Measurements from ENCODE around the gene EMX1. TPM values are rescaled to one million over a fixed set of nuclear protein-coding genes. Genes with fewer than 3 reads are reported as not detected.
"Not testable (repeated sequence)": the region's sequence is repeated elsewhere in the genome, so short reads cannot be mapped to it uniquely, and the experiment has no call there.

EMX1 gene
- total RNA-seq, 2 donors from 2014 or later = not detected

- intact Hi-C loops (cut with DNase I) = loop anchor here in 1 of 2 donors (5.0 to 10.0 kb wide), 2 partner anchors 74 to 257 kb away; no protein-coding TSS in a partner anchor
- DNase-seq (ENCODE audit: low spot score) = no peak
Measured at GRCh38 chr2:72897785-72898584, 19.3 kb upstream of the EMX1 start.

GRCh38 chr2:72898585-72898906, 18.8 kb upstream of the EMX1 start:
- intact Hi-C loops (cut with DNase I) = loop anchor here in 1 of 2 donors (5.0 to 10.0 kb wide), 2 partner anchors 74 to 256 kb away; no protein-coding TSS in a partner anchor
- DNase-seq (ENCODE audit: low spot score) = no peak

DNA sequence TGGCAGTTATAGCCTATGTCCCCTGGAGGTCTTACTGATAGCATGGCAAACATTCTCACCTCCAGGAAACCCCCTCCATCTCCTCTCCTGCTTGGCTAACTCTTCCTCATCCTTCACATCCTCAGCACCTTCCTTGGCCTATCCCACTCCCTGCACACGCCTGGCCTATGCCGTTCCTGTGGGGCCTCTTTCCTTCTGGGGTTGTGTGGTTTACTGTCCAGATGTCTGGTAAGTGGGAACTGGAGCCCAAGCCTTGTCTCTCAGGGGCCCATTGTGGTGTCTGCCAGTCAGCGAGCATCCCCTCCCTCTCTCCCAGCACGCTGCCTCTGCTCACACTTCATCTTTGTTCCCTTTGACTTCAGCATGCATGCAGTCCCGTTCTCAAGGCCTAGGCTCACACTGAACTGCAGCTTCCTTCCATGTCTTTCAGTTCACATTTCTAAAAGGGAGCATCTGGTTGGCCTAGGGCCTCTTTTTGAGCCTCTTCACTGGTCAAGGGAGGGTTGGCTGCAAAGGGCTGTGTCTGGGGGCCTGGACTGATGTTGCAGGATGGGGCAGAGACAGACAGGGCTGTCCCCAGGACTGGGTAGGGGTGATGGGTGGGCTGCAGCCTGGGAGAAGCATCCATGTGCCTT, 17.0 kb upstream of the EMX1 start:
- intact Hi-C loops (cut with DNase I) = no loop called here
- DNase-seq (ENCODE audit: low spot score) = no peak

GRCh38 chr2:72901426-72901825, 15.9 kb upstream of the EMX1 start:
- intact Hi-C loops (cut with DNase I) = no loop called here
- DNase-seq (ENCODE audit: low spot score) = no peak

GRCh38 chr2:72907369-72907768, 9.9 kb upstream of the EMX1 start:
- intact Hi-C loops (cut with DNase I); DNase-seq (ENCODE audit: low spot score): not testable (repeated sequence)

GRCh38 chr2:72908741-72909140, 8.6 kb upstream of the EMX1 start:
- intact Hi-C loops (cut with DNase I) = no loop called here
- no peak for DNase-seq (ENCODE audit: low spot score)

GRCh38 chr2:72911256-72911655, 6.1 kb upstream of the EMX1 start:
- DNase-seq (ENCODE audit: low spot score) = no peak
- intact Hi-C loops (cut with DNase I) = no loop called here

DNA sequence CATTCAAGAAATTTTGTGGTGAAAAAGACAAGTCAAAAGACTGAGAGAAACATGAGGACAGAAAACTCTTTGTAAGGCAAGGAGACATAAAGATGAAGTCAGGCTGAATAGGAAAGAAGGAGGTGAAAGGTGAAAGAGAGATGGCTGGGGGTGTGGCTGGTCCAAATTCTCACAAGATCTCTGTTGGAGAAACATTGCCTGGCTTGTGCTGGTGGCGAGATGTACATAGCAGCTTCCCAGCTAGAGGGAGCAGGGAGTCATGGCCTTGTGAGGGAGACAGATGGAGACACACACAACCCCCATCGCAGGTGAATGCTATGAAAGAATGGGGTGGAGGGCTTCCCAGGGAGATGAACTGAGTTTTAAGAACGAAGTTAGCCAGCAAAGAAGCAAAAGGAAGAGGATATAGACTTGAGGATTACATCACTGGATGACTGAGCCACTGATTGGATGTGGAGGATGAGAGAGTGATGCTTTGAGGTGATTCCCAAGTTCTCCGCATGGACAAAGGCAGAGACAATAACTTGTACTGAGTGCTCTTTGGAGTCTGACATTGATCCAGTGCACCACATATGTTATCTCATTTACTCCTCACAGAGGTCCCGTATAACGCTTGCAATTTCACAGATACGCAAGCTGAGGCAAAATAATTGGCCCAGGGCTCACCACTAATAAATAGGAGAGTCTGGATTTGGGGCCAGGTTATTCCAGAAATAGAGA, 3.7 kb upstream of the EMX1 start:
- DNase-seq (ENCODE audit: low spot score) = no peak
- intact Hi-C loops (cut with DNase I) = no loop called here

- intact Hi-C loops (cut with DNase I) = no loop called here
- DNase-seq (ENCODE audit: low spot score) = no peak
Measured at GRCh38 chr2:72914206-72914559, 3.1 kb upstream of the EMX1 start.

DNA sequence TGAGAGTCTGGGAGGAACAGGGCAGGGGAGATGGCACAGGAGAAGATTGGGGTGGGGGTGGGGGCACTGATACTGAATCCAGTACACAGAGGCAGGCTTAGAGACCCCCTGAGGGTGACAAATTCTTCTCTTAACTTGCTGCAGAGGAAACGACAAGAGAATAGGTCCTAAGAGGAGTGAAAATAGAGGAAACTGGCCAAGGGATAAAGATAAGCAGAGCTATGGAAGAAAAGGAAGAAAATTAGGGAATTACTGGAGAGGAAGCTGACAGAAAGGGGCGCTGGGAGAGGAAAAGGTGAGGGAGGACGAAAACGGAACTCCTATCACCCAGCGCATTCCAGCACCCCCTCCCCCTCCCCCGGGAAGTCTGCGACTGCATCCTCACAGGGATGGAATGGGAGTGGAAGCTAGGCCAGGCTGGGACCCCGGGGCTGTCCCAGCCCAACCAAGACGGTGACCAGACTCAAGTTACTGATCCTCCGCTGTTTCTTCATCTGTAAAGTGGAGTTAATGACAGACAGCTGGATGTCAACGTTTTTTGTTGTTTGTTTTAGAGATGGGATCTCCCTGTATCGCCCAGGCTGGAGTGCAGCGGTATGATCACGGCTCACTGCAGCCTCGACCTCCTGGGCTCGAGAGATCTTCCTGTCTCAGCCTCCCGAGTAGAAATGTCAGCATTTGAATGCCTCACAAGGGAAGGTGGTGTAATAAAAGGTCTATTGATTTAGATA, 2.6 kb upstream of the EMX1 start:
- no peak for DNase-seq (ENCODE audit: low spot score)

DNA sequence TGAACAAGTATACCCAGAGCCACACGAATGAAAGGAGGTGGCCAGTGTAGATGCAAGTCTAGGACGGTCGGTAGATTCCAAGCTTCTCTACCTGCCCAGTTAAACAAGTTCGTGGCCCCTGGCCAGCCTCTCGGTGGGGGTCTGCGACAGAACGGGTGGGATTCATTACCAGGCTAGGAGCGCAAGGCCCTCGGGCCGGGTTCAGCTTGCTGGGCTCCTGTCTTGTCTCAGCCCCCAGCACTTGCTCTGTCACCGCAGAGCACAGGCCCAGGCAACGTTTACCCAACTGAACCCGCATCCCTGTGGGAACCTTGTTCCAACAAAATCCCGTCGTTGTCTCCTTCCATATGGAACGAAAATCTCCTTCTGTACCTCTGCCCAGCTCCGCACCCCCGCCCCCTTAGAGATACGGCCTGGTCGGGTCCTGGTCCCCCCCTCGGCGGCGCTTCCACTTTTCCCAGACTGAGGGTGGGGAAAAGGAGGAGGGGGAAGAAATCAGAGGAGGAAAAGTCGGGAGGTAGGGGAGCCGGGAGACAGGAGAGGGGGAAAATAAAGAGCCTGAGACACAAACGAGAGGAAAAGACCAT, 1.9 kb upstream of the EMX1 start:
- no peak for DNase-seq (ENCODE audit: low spot score)
- intact Hi-C loops (cut with DNase I) = no loop called here

More for the DNA sequence above, 2.6 kb upstream of the EMX1 start:
- intact Hi-C loops (cut with DNase I) = no loop called here

GRCh38 chr2:72915907-72916742, 1.2 kb upstream of the EMX1 start:
- no peak for DNase-seq (ENCODE audit: low spot score)
- intact Hi-C loops (cut with DNase I) = no loop called here

GRCh38 chr2:72916743-72917137, 579 bp upstream of the EMX1 start:
- intact Hi-C loops (cut with DNase I) = no loop called here
- DNase-seq (ENCODE audit: low spot score) = no peak

DNA sequence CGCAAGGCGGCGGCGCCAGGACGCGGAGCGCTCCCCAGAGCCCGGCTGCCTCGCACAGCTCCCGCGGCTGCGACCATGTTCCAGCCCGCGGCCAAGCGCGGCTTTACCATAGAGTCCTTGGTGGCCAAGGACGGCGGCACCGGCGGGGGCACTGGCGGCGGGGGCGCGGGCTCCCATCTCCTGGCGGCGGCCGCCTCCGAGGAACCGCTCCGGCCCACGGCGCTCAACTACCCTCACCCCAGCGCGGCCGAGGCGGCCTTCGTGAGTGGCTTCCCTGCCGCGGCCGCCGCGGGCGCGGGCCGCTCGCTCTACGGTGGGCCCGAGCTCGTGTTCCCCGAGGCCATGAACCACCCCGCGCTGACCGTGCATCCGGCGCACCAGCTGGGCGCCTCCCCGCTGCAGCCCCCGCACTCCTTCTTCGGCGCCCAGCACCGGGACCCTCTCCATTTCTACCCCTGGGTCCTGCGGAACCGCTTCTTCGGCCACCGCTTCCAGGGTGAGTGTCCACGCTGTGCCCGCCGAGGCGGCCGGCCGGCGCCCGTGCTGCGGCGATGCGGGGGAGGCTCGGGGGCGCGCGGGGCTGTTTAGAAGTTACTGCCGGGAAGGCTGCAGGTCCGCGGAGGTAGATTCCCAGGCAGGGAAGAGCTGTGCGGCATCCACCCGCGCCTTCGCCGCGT, 696 bp downstream of the EMX1 start:
- no peak for DNase-seq (ENCODE audit: low spot score)
- intact Hi-C loops (cut with DNase I) = no loop called here

DNA sequence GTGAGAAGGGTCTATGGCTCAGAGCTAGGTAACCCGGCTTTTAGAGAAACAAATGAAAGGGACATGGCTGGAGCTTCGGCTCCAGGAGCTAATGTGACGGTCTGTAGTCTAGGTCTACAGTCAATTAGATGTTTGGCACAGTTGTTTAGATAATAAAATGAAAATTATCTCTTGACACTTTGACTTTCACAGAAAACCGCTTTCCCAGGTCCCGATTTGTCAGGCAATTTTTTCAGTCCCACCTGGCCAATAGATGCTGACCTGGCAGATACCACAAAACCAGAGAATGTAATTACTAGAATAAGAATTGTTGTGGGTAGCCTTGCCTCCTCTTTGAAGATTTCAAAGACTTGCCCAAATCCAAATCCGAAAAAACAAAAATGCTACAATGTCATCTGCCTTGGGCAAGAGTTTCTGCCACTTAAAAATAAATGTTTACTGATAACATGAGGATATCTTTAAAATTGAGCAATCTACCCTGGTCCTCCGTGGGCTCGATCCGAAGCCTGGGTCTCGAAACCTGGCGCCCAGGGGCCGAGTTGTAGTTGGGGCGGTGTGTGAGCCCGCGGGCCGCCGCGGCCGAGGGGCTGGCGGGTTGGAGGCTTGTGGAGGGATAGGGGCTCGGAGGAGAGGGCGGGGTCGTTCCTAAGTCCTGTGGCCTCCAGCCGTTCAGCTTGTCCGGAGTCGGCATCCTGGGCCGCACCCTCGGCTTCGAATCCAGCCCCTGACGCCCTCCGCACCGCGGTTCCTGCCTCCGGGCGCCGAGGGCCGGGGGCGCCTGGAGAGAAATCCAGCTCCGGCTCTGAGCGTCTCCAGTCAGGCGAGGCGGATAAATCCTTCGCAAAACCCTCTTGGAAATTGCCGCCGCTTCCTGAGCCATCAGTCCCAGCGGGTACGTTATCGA, 2.3 kb downstream of the EMX1 start:
- DNase-seq (ENCODE audit: low spot score) = no peak
- intact Hi-C loops (cut with DNase I) = no loop called here

DNA sequence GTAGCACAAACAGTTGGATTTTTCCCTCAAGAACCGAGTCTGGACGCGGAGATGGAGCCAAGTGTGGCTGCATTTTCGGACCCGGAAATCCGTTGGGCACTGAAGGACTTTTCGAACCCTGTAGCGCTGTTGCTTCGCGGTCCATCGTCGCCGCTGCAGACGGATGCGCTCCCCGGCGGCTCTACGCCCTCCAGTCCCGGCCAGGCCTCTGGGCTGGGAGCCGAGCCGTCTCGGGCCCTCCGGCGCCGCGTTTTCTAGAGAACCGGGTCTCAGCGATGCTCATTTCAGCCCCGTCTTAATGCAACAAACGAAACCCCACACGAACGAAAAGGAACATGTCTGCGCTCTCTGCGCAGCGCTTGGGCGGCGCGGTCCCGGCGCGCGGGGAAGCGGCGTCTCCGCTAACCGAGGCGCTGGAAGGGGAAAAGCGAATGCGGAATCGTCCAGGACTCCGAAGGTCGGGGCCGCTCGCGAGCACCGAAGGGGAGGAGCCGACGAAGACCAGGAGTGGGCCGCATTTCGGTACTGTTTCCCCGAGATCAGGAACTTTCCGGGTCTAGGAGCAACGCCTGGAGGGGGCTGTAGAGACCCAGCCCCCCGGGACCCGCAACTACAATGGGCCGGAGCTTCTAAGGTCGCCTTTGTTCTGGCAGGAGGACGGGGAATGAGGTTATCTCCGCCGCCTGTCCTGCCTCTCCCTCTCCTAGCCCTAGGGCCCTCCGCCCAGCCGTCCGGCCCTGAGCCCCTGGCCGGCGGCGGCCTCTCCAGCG, 3.2 kb downstream of the EMX1 start:
- intact Hi-C loops (cut with DNase I) = no loop called here
- DNase-seq (ENCODE audit: low spot score) = no peak

All from posterior vena cava (tissue), 2 donors.